Activated CD4-positive, alpha-beta T cell treated with anti-CD3 and anti-CD28 coated beads, Interleukin-2, amount 10 ng/mL, durations not matched to agents 24 days and 14 days (primary cell): Measurements from ENCODE around the gene F2RL3. TPM values are rescaled to one million over a fixed set of nuclear protein-coding genes. Genes with fewer than 3 reads are reported as not detected.
A peak's percentile ranks its signal among the peaks of the same experiment; 100 is the strongest.
"Not testable (repeated sequence)": the region's sequence is repeated elsewhere in the genome, so short reads cannot be mapped to it uniquely, and the experiment has no call there.

ENCODE experiments used
- DNase-seq: peaks from one replicate; pipeline ENCODE4 v3.0.0; 2022
- H3K27ac Mint-ChIP-seq: one replicate; pipeline ENCODE4 v1.8.0; 2022; ENCODE audit warnings: mild to moderate bottlenecking, mixed read lengths
- H3K27me3 Mint-ChIP-seq: one replicate; pipeline ENCODE4 v1.8.0; 2022; ENCODE audit warnings: mixed read lengths
- H3K36me3 Mint-ChIP-seq: one replicate; pipeline ENCODE4 v1.8.0; 2022; ENCODE audit warnings: low read depth, mild to moderate bottlenecking, mixed read lengths
- H3K4me1 Mint-ChIP-seq: one replicate; pipeline ENCODE4 v1.8.0; 2021; ENCODE audit warnings: mixed read lengths
- H3K4me3 Mint-ChIP-seq: one replicate; pipeline ENCODE4 v1.8.0; 2022; ENCODE audit warnings: mild to moderate bottlenecking, moderate library complexity, mixed read lengths
- H3K9me3 Mint-ChIP-seq: one replicate; pipeline ENCODE4 v1.8.0; 2021; ENCODE audit warnings: mixed read lengths
- intact Hi-C: fragments of 100-400 bp; cut with micrococcal nuclease; formaldehyde crosslinking; loops from one replicate; pipeline ENCODE4 v1.15.1; 2023
- total RNA-seq: library from RNA; stranded (reverse); gene quantifications from 2 replicates; pipeline ENCODE4 v1.2.3, GENCODE V29; 2022

The F2RL3 gene
- total RNA-seq, 1 donor from 2014 or later: not detected

DNA sequence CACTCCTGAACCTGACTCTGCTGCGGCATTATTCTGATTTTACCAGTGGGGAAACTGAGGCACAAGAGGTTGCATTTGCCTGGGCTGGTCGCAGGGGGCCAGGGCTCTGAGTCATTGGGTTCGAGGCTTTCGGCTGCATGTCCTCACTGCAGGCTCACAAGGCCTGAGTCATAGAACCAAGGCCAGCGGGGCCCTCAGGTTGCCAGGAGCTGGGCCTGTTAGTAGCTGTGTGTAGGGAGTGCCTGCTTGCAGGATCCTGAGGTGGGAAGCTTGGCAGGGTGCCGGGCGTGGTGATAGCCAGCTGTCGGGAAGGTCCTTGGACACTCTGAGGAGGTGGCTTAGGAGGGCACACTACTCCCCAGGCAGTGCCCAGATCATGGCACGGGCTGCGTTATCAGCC lies 21.6 kb upstream of the F2RL3 start:
- Mint-ChIP-seq H3K9me3 (no peaks in the 10 kb centered on the region), H3K36me3 (peaks cover 33% of the 10 kb centered on the region), H3K4me1 (no peaks in the 10 kb centered on the region), H3K4me3 (no peak overlapping the region), H3K27ac (no peak overlapping the region), H3K27me3 (no peaks in the 10 kb centered on the region)
- intact Hi-C loops: no loop called here
- no peak for DNase-seq

DNA sequence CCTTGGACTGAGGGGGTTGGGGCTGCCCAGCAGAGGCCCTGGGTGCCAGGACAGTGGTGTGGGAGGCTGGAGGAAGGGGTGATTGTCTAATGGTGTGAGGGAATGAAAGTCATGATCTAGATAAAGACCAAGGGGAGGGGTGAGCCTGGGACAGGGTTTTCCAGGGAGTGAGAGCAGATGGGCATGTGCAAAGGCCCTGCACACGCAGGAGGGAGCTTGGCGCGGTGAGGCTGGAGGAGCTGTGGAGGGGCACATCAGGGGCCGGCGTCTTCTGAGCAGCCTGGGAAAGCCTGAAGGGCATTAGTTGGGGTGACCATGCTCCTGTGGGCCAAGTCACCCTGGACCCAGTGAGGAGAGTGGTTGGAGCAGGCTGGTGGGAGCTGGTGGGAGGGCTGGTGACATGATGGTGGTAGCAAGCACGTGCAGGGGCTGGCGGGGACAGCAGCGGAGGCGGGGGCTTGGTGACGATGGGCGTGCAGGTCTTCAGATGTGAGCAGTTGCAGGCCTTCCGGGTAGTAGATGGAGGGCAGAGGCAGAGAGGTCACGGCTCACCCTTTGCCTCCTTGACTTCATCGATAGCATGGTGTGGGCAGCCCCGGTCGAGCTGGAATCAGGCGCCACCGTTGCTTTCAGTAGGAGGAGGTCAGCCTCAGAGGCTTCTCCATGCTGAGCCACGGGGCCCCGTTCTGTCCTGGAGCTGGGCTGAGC lies 20.2 kb upstream of the F2RL3 start:
- intact Hi-C loops: no loop called here
- no peaks in the 10 kb centered on the region for H3K4me1 Mint-ChIP-seq
- no peak overlapping the region for H3K27ac Mint-ChIP-seq
- H3K27me3 Mint-ChIP-seq: no peaks in the 10 kb centered on the region
- no peaks in the 10 kb centered on the region for H3K9me3 Mint-ChIP-seq
- peaks cover 35% of the 10 kb centered on the region for H3K36me3 Mint-ChIP-seq
- no peak for DNase-seq
- H3K4me3 Mint-ChIP-seq: no peak overlapping the region

DNA sequence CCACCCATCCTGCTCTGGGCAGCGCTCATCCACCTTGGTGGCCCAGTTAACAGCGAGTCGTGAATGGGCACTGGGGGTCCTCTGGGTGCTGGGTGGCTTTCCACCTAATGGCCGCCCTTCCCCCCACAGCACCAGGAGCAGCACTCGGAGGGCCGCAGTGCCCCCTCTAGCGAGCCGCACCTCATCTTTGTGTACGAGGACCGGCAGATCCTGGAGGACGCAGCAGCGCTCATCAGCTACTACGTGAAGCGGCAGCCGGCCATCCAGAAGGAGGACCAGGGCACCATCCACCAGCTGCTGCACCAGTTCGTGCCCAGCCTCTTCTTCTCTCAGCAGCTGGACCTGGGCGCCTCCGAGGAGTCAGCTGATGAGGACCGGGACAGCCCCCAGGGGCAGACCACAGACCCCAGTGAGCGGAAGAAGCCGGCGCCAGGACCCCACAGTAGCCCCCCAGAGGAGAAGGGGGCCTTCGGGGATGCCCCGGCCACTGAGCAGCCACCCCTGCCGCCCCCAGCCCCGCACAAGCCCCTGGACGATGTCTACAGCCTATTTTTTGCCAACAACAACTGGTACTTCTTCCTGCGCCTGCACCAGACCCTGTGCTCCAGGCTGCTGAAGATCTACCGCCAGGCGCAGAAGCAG lies 19.3 kb upstream of the F2RL3 start:
- intact Hi-C loops: no loop called here
- H3K4me1 Mint-ChIP-seq: peaks cover 4% of the 10 kb centered on the region
- peaks cover 3% of the 10 kb centered on the region for H3K9me3 Mint-ChIP-seq
- no peak for DNase-seq
- no peak overlapping the region for H3K4me3 Mint-ChIP-seq
- no peak overlapping the region for H3K27ac Mint-ChIP-seq
- H3K36me3 Mint-ChIP-seq: peaks cover 38% of the 10 kb centered on the region
- H3K27me3 Mint-ChIP-seq: no peaks in the 10 kb centered on the region

DNA sequence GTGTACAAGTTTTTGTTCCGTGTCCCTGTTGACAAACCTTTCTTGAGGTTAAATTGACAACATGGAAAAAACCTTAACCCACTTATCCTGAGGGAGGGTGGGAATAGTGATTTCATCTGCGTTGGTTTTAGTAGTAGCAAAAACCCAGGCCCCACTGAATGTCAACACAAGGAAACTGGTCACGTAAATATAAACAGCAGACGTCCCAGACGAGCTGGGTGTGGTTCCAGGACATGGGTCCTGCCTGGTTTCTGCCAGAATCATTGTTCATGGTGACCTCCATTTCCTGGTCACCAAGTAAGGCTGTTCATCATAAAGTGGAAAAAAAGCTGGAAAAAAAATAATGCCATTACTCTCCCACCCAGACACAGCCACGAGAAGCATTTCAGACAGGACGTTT lies 16.9 kb upstream of the F2RL3 start:
- DNase-seq: no peak
- Mint-ChIP-seq H3K4me1 (peaks cover 10% of the 10 kb centered on the region), H3K27me3 (no peaks in the 10 kb centered on the region), H3K36me3 (peaks cover 42% of the 10 kb centered on the region), H3K4me3 (no peak overlapping the region), H3K27ac (no peak overlapping the region), H3K9me3 (peaks cover 8% of the 10 kb centered on the region)
- intact Hi-C loops: no loop called here

DNA sequence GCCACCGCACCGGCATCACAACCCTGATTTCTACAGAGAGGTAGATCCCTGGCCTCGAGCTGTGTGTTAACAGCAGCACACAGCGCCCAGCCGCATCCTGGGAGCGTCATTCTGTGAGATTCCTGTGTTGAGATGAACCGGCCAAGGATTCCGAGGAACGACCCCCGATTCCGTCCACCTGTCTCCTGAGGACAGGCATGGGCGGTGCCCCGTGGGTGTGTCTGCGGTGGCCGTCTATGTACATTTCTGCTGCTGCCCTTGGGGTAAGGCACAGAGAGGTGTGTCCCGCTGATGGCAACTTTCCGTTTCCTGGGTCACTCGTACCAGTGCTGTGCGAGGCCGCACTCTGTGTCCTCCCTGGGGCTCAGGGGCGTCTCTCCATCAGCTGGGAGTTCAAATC lies 16.1 kb upstream of the F2RL3 start:
- Mint-ChIP-seq H3K27ac (no peak overlapping the region), H3K36me3 (peaks cover 50% of the 10 kb centered on the region), H3K4me3 (no peak overlapping the region), H3K27me3 (no peaks in the 10 kb centered on the region), H3K4me1 (peaks cover 10% of the 10 kb centered on the region), H3K9me3 (peaks cover 8% of the 10 kb centered on the region)
- no peak for DNase-seq
- intact Hi-C loops: no loop called here

DNA sequence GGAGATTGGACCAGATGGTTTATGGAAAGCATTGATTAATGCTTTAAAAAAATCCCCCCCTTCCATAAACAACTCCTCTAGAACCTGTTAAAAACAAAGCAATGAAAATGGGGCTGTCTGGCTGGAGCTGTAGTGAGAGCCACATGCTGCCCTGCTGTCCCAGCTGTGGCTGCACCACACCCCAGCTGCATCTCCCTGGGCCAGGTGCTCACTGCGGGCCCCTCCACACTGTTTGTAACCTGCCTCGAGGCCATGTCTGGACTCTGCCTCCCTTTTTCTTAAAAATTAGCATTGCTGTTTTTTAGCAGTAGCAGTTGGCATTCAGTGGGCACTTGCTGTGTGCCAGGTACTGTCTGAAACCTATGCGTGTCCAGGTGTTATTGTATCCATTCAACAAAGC lies 15.2 kb upstream of the F2RL3 start:
- no peak overlapping the region for H3K27ac Mint-ChIP-seq
- no peaks in the 10 kb centered on the region for H3K27me3 Mint-ChIP-seq
- peaks cover 49% of the 10 kb centered on the region for H3K36me3 Mint-ChIP-seq
- peaks cover 10% of the 10 kb centered on the region for H3K4me1 Mint-ChIP-seq
- H3K9me3 Mint-ChIP-seq: peaks cover 8% of the 10 kb centered on the region
- no peak overlapping the region for H3K4me3 Mint-ChIP-seq
- no peak for DNase-seq
- intact Hi-C loops: no loop called here

DNA sequence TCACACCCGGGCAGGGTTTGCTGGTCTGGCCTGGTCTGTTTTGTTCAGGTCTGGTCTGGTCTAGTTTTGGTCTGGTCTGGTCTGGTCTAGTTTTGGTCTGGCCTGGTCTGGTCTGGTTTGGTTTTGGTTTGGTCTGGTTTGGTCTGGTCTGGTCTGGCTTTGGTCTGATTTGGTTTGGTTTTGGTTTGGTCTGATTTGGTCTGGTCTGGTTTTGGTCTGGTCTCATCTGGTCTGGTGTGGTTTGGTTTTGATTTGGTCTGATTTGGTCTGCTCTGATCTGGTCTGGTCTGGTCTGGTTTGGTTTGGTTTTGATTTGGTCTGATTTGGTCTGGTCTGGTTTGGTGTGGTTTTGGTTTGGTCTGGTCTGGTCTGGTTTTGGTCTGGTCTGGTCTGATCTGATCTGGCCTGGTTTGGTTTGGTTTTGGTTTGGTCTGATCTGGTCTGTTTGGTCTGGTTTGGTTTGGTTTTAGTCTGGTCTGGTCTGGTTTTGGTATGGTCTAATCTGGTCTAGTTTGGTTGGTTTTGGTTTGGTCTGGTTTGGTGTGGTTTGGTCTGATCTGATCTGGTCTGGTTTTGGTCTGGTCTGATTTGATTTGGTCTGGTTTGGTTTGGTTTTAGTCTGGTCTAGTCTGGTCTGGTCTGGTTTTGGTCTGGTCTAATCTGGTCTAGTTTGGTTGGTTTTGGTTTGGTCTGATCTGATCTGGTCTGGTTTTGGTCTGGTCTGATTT lies 14.4 kb upstream of the F2RL3 start:
- DNase-seq: no peak
- intact Hi-C loops: no loop called here
- no peak overlapping the region for H3K4me3 Mint-ChIP-seq
- peak overlapping the region; percentile 66 for H3K27ac Mint-ChIP-seq
- peaks cover 8% of the 10 kb centered on the region for H3K9me3 Mint-ChIP-seq
- peaks cover 10% of the 10 kb centered on the region for H3K4me1 Mint-ChIP-seq
- H3K36me3 Mint-ChIP-seq: peaks cover 54% of the 10 kb centered on the region
- H3K27me3 Mint-ChIP-seq: no peaks in the 10 kb centered on the region

DNA sequence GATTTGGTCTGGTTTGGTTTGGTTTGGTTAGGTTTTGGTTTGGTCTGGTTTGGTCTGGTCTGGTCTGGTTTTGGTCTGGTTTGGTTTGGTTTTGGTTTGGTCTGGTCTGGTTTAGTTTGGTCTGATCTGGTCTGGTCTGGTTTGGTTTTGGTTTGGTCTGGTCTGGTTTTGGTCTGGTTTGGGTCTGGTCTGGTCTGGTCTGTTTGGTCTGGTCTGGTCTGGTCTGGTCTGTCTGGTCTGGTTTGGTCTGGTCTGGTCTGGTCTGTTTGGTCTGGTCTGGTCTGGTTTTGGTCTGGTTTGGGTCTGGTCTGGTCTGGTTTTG lies 13.9 kb upstream of the F2RL3 start:
- Mint-ChIP-seq H3K27ac (peak overlapping the region; percentile 66), H3K36me3 (peaks cover 56% of the 10 kb centered on the region), H3K4me1 (peaks cover 10% of the 10 kb centered on the region)
- DNase-seq, intact Hi-C loops, H3K9me3 Mint-ChIP-seq, H3K27me3 Mint-ChIP-seq, H3K4me3 Mint-ChIP-seq: not testable (repeated sequence)

DNA sequence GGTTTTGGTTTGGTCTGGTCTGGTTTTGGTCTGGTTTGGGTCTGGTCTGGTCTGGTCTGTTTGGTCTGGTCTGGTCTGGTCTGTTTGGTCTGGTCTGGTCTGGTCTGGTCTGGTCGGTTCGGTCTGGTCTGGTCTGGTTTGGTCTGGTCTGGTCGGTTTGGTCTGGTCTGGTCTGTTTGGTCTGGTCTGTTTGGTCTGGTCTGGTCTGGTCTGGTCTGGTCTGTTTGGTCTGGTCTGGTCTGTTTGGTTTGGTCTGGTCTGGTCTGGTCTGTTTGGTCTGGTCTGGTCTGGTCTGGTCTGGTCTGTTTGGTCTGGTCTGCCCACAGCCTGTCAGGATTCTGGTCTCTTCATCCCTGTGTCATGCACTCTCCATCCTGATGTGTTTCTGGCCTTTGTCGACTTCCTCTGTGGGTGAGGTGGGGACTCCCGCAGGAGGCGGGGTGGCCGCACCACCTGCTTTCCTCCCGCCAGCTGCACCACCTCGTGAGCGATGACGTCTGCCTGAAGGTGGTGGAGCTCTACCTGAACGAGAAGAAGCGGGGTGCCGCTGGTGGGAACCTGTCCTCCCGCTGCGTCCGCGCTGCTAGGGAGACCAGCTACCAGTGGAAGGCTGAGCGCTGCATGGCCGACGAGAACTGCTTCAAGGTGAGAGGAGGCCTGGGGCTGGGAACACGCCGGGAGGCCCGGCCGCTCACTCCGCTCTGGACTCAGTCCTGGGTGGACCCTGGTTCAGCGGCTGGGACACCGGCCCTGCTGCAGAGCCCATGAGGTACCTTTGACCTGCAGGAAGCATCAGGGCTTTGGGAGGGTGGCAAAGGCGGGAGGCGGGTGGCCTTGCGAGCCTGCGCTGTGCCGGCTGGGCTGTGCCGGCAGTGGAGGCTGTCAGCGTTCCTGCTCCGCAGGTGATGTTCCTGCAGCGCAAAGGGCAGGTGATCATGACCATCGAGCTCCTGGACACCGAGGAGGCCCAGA lies 12.9 kb upstream of the F2RL3 start:
- Mint-ChIP-seq H3K9me3 (peaks cover 8% of the 10 kb centered on the region), H3K4me1 (peaks cover 10% of the 10 kb centered on the region), H3K27ac (peak overlapping the region; percentile 25), H3K4me3 (no peak overlapping the region), H3K36me3 (peaks cover 62% of the 10 kb centered on the region), H3K27me3 (no peaks in the 10 kb centered on the region)
- DNase-seq: no peak
- intact Hi-C loops: no loop called here

DNA sequence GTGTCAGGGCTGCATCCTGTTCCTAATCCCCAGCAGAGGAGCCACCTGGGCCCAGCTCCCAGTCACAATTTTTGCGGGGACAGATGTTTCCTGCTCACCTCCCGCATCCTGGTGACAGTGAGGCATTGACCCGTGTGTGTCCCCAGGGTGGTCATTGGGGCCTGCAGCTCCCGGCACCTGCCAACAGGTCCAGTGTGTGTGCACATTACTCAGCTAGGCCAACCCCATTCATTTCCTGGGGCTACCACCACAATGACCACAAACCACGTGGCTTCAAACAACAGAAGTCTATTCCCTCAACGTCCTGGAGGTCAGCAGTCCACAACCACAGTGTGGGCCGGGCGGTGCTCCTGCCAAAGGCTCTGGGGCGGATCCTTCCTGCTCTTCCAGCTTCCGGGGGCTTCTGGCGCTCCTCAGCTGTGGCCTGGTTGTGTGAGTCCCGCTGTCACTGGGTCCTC lies 11.9 kb upstream of the F2RL3 start:
- Mint-ChIP-seq H3K36me3 (peaks cover 64% of the 10 kb centered on the region), H3K27ac (no peak overlapping the region), H3K9me3 (peaks cover 10% of the 10 kb centered on the region), H3K27me3 (no peaks in the 10 kb centered on the region), H3K4me3 (no peak overlapping the region), H3K4me1 (peaks cover 10% of the 10 kb centered on the region)
- DNase-seq: no peak
- intact Hi-C loops: no loop called here

DNA sequence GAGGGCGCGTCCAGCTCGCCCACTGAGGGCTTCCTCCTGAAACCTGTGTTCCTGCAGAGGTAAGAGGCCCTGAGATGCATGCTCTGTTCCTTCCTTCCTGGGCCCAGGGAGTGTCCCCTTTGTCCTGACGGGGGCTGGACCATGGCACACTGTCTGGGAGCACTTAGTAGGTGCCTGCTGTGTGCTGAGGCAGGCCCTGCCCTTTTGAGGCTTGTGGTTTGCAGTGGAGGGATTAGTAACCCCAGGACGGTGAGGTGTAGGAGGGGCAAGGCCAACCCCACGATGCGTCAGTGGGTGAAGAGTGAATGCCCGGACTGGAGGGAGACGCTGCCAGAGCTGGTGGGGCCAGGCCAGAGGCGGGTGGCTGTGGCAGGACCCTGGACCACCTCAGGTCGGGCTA lies 11.2 kb upstream of the F2RL3 start:
- peaks cover 17% of the 10 kb centered on the region for H3K9me3 Mint-ChIP-seq
- DNase-seq: no peak
- no peak overlapping the region for H3K4me3 Mint-ChIP-seq
- H3K27ac Mint-ChIP-seq: no peak overlapping the region
- H3K27me3 Mint-ChIP-seq: no peaks in the 10 kb centered on the region
- intact Hi-C loops: no loop called here
- H3K4me1 Mint-ChIP-seq: peaks cover 10% of the 10 kb centered on the region
- peaks cover 66% of the 10 kb centered on the region for H3K36me3 Mint-ChIP-seq

DNA sequence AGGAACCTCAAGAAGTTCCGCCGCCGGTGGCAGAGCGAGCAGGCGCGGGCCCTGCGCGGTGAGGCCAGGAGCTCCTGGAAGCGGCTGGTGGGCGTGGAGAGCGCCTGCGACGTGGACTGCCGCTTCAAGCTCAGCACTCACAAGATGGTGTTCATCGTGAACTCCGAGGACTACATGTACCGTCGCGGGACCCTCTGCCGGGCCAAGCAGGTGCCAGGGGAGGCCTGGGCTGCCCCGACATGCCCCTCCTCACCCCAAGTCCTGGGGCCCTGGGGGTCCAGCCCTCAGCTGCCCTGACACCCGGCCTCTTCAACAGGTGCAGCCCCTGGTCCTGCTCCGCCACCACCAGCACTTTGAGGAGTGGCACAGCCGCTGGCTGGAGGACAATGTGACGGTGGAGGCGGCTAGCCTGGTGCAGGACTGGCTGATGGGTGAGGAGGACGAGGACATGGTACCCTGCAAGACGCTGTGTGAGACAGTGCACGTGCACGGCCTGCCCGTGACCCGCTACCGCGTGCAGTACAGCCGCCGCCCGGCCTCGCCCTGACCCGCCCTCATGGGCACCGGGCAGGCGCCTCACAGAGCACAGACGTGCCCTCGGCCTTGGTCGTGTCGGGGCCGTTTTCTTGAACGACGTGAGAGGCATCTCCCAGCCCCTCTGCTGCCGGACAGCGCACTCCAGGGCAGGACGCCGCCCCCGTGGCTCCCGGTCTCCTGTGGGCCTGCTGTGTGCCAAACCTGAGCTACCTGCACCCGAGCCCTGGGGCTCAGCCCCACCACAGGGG lies 10.4 kb upstream of the F2RL3 start:
- Mint-ChIP-seq H3K36me3 (peaks cover 60% of the 10 kb centered on the region), H3K27me3 (no peaks in the 10 kb centered on the region), H3K27ac (no peak overlapping the region), H3K4me1 (peaks cover 14% of the 10 kb centered on the region), H3K4me3 (no peak overlapping the region), H3K9me3 (peaks cover 21% of the 10 kb centered on the region)
- no peak for DNase-seq
- intact Hi-C loops: no loop called here
